GM21723 (cell line): ENCODE results near the gene GALNT17.
"Not testable (repeated sequence)": the region's sequence is repeated elsewhere in the genome, so short reads cannot be mapped to it uniquely, and the experiment has no call there.

Experiments used
- ATAC-seq: cut with Tn5 transposase; IDR thresholded peaks from one replicate; pipeline ENCODE4 v1.9.1; 2021; ENCODE audit warnings: mild to moderate bottlenecking, moderate library complexity; ENCODE audit not compliant: unreplicated experiment

The GALNT17 gene

DNA sequence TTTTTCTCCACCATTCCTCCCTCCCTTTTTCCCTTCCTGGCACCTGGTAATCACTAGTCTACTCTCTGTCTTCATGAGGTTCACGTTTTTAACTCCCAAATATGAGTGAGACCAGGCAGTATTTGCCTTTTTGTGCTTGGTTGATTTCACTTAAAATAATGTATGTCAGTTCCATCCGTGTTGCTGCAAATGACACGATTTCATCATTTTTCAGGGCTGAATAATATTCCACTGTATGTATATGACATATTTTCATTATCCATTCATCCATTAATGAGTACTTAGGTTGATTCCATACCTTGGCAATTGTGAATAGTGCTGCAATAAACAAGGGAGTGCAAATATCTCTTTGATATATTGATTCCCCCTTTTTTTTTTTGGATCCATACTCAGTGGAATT, 25.8 kb downstream of the GALNT17 start:
- ATAC-seq = no peak

DNA sequence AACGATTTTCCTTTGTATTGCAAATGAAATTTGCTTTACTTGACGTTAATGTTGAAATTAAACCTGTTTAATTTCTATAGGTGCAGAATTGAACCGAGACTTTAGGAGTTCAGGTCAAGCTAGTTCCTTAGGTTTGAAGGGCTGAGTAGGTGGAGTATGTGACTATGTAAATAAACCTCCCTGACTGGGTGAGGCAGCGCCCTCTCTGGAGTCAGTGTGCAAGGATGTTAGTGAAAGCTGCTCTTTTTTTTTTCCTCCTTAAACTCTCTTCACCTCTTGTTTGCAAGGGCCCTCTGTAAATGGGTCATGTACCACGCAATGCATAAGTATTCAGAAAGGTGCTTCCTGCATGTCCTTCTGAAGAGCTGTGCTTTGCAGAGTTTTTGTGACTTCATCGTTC, 33.8 kb downstream of the GALNT17 start:
- ATAC-seq = no peak

GRCh38 chr7:71171476-71171875, 39.5 kb downstream of the GALNT17 start:
- ATAC-seq = no peak

GRCh38 chr7:71173955-71174354, 42.0 kb downstream of the GALNT17 start:
- ATAC-seq = no peak

GRCh38 chr7:71182438-71182935, 50.5 kb downstream of the GALNT17 start:
- no peak for ATAC-seq

GRCh38 chr7:71184136-71184535, 52.2 kb downstream of the GALNT17 start:
- no peak for ATAC-seq

DNA sequence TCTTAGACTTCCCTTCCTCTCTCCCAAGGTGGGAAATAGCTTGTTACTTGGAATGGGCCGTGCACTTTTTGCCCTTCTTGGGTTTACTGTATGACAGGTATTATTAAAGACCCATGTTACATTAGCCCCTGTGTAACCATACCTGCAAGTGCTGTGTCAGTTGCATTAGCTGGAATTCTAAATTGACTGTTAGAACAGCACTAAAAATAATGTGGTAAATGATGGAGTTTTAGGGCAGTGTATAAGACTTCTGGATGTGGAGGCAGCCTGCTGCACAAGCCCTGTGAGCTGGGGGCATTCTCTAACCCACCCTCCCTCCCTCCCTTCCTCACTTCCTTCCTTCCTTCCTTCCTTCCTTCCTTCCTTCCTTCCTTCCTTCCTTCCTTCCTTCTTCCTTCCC, 52.7 kb downstream of the GALNT17 start:
- no peak for ATAC-seq

- ATAC-seq = no peak
Observed at GRCh38 chr7:71186535-71187057, 54.7 kb downstream of the GALNT17 start.

DNA sequence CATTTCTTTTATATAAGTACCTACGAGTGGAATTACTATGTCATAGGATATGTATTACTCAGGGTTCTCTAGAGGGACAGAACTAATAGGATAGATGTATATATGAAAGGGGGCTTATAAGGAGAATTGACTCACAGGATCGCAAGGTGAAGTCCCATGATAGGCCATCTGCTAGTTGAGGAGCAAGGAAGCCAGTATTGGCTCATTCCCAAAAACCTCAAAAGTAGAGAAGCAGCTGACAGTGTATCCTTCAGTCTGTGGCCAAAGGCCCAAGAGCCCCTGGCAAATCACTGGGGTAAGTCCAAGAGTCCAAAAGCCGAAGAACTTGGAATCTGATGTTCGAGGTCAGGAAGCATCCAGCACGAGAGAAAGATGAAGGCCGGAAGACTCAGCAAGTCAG, 59.8 kb downstream of the GALNT17 start:
- ATAC-seq = no peak

DNA sequence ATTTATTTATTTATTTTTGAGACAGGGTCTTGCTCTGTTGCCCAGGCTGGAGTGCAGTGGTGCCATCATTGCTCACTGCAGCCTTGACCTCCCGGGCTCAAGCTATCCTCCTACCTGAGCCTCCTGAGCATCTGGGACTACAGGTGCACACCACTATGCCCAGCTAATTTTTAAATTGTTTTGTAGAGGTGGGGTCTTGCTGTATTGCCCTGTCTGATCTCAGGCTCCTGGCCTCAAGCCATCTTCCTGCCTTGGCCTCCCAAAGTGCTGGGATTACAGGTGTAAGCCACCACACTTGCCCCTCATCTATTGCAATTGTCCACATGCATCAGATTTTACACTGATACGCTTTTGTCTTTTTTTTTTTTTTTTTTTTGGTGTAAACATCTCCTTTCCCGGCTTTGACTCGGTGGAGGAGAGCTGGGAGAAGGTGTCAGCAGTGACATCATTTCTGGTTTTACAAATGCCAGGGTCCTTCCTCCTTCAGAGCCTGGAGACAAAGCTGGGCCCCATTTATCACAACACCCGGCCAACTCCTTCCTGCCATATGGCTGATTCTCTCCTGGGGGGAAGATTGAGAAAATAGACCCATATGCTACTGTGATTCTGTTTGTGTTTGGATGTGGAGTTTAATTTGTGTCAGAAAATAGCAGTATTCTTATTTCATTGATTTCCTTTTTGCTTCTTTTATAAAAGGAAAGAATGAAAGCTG, 61.3 kb downstream of the GALNT17 start:
- no peak for ATAC-seq

DNA sequence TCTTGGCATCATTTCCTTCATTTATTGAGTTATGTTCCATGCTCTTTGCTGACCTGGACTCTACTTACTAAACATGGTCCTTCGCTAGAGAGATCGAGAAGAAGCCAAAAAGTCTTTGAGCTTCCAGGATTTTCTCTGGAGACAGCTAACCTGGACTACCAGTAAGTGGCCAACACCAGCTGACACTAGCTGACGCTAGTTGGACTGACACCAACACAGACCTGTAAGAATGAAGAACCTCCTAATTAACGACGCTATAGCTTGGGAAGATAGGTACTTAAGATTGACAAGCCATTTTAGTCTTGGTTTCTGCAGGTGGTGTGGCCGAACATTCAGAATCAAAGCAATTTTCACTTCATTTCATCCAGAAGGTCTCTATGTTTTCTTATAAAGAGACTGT, 66.4 kb downstream of the GALNT17 start:
- ATAC-seq = no peak

DNA sequence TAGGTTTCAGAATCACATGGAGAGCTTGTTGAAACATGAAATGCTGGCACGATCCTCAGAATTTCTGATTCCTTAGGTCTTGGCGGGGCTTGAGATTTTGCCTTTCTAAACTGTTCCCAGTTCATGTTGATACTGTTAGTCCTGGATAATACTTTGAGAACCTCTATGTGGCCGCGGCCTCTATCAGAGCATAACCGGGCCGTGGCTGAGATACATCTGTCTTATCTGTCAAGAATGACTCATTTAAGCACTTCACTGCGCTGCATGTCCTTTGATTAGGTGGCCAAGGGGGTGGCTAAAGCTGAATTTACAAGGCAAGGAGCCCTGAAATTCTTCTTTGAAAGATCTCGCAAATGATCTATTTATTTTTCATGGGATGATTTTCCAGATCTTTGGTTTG, 66.9 kb downstream of the GALNT17 start:
- ATAC-seq = no peak

DNA sequence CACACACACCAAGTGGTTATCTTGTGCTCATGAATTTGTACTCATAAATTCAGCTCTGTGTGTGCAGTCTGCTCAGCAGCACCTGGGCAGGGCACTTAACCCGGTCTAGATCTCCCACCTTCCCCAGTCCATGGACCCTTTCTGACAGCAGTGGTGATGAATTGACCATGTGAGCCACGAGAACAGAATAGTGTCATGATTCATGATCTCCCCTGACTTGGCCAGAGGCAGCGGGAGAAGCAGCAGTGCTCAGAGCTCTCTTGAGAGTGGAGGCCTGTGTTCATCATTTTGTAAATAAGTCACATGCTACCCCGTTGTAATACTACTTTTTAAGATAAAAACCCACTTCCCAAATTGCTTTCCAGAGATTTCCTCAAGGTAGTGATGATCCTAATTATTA, 74.2 kb downstream of the GALNT17 start:
- ATAC-seq = no peak

DNA sequence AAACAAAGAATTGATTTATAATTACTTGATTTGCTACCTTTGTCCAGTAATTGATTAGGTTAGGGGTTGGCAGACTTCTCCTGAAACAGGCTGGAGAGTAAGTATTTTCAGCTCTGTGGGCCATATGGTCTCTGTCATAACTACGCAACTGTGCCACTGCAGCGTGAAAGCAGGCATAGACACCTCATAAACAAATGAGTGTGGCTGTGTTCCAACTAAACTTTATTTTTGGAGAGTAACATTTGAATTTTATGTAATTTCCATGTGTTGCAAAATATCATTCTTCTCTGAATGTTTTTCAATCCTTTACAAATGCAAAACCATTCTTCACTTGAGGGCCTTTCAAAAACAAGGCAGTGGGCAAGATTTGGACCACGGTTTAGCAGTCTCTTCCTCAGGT, 76.9 kb downstream of the GALNT17 start:
- ATAC-seq = no peak

GRCh38 chr7:71209484-71209883, 77.5 kb downstream of the GALNT17 start:
- not testable (repeated sequence) for ATAC-seq

DNA sequence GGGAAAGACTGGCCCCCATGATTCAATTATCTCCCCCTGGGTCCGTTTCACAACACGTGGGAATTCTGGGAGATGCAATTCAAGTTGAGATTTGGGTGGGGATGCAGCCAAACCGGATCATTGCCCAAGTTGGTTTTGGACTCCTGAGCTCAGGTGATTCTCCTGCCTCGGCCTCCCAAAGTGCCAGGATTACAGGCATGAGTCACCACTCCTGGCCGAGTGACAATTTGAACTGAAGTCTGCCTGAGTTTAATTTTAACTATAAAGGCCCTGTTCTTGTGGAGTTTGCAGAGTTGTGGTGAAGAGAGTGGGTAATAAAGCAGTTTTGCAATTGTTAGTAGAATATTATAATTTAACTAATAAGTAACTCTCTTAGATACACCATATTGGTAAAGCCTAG, 78.3 kb downstream of the GALNT17 start:
- ATAC-seq = no peak

DNA sequence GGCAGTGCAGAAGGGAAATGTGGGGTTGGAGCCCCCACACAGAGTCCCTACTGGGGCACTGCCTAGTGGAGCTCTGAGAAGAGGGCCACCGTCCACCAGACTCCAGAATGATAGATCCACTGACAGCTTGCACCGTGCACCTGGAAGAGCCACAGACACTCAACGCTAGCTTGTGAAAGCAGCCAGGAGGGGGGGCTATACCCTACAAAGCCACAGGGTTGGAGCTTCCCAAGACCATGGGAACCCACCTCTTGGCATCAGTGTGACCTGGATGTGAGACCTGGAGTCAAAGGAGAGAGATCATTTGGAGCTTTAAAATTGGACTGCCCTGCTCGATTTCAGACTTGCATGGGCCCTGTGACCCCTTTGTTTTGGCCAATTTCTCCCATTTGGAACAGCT, 80.5 kb downstream of the GALNT17 start:
- ATAC-seq = not testable (repeated sequence)

GRCh38 chr7:71216211-71216610, 84.3 kb downstream of the GALNT17 start:
- no peak for ATAC-seq

DNA sequence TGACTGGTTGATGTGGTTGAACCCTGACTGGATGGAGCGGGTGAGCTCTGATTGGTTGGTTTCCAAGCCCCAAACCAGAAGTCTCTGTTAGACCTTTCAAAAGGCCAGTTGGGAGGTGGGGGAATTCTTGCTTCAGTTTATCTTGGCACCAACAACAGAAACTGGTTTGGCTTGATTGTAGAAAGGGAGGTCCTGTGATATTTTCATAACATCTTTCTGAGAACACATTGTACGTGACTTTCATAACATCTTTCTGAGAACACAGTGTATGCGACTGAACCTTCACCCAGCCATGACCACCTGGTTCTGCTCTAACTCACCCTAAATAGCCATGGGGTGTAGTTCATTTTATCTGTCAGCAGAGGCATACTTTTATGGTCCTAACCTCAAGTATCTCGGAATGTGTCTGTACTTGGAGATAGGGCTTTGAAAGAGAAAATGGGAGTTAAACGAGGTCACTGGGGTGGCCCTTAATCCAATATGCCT, 88.3 kb downstream of the GALNT17 start:
- no peak for ATAC-seq

DNA sequence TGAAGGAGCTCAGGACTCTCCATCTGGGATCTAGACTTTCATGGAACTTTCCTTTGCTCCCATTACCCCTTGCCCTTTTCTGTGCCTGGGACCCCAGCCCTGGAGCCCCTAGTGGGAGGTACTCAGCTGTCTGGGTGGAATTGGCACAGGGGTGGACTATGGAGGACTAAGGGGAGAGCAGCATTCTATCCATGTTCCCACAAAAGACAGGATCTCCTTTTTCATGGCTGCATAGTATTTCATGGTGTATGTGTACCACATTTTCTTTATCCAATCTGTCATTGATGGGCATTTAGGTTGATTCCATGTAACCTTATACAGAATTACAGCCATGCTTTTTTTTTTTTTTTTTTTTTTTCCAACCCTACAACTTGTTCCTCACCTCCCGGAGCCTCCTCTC, 89.1 kb downstream of the GALNT17 start:
- ATAC-seq = no peak

DNA sequence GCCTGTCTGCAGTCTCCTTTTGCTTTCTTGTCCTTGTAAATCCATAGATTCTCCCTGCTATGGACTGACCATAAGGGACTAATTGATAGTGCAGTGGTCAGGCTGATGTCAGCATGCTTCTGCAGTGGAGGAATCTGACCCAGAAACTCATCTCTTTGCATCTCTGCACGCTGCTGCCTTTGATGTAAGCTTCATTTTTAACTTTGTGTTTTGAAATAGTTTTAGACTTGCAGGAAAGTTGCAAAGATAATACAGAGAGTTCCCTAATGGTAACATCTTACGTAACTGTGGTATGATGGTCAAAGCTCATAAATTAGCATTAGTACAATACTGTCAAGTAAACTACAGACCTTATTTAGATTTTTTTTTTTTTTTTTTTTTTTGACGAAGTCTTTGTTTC, 89.6 kb downstream of the GALNT17 start:
- ATAC-seq = no peak

DNA sequence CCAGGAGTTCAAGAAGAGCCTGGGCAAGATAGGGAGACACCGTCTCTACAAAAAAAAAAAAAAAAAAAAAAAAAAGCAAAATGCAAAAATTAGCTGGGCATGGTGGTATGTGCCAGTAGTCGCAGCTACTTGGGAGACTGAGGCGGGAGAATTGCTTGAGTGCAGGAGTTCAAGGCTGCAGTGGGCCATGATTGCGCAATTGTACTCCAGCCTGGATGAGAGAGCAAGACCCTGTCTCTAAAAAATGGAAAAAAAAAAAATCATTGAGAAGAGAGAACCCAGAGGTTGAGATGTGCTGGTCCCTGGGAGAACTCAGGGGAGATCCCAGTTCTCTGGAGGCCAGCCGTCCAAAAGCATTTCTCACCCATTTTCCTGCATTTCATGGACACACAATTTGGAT, 95.2 kb downstream of the GALNT17 start:
- ATAC-seq = no peak

GRCh38 chr7:71229148-71229547, 97.2 kb downstream of the GALNT17 start:
- no peak for ATAC-seq
